ENCODE results near the gene DYNLT5.

The DYNLT5 gene

GRCh38 chr1:66774438-66774837 lies 22.2 kb downstream of the DYNLT5 start:
- H3K36me3 ChIP-seq (ENCODE audit: control insufficient read depth, insufficient read depth, low read length): no peaks in the 10 kb centered on the region
- H3K9me3 ChIP-seq (ENCODE audit: control insufficient read depth, low read length): no peaks in the 10 kb centered on the region
- H3K79me2 ChIP-seq: no peaks in the 10 kb centered on the region
- no peak overlapping the region for H3K9ac ChIP-seq
- no peak overlapping the region for H3K4me2 ChIP-seq (ENCODE audit: low read length)
- H3K27ac ChIP-seq: no peak overlapping the region
- no peak overlapping the region for H3K4me3 ChIP-seq (ENCODE audit: low read depth, low read length)
- no peaks in the 10 kb centered on the region for H3K4me1 ChIP-seq
- no peak overlapping the region for H2AFZ ChIP-seq
- no peaks in the 10 kb centered on the region for H3K27me3 ChIP-seq (ENCODE audit: control insufficient read depth, insufficient read depth, low read length)
- no peak for TF ChIP-seq CTCF (IDR thresholded peaks at IDR 0.05)

GRCh38 chr1:66775646-66776045 lies 23.4 kb downstream of the DYNLT5 start:
- Histone ChIP-seq H3K27ac (no peak overlapping the region), H3K27me3 (ENCODE audit: control insufficient read depth, insufficient read depth, low read length) (no peaks in the 10 kb centered on the region), H3K4me1 (no peaks in the 10 kb centered on the region), H3K4me3 (ENCODE audit: low read depth, low read length) (no peak overlapping the region), H3K9ac (no peak overlapping the region), H3K36me3 (ENCODE audit: control insufficient read depth, insufficient read depth, low read length) (no peaks in the 10 kb centered on the region), H3K79me2 (no peaks in the 10 kb centered on the region), H2AFZ (no peak overlapping the region), H3K9me3 (ENCODE audit: control insufficient read depth, low read length) (no peaks in the 10 kb centered on the region), H3K4me2 (ENCODE audit: low read length) (no peak overlapping the region)
- no peak for TF ChIP-seq CTCF (IDR thresholded peaks at IDR 0.05)

GRCh38 chr1:66777831-66778230 lies 25.6 kb downstream of the DYNLT5 start:
- Histone ChIP-seq H3K79me2 (no peaks in the 10 kb centered on the region), H3K4me3 (ENCODE audit: low read depth, low read length) (no peak overlapping the region), H3K27ac (no peak overlapping the region), H3K27me3 (ENCODE audit: control insufficient read depth, insufficient read depth, low read length) (no peaks in the 10 kb centered on the region), H3K4me2 (ENCODE audit: low read length) (no peak overlapping the region), H3K9me3 (ENCODE audit: control insufficient read depth, low read length) (no peaks in the 10 kb centered on the region), H3K4me1 (no peaks in the 10 kb centered on the region), H2AFZ (no peak overlapping the region), H3K9ac (no peak overlapping the region), H3K36me3 (ENCODE audit: control insufficient read depth, insufficient read depth, low read length) (no peaks in the 10 kb centered on the region)
- no peak for TF ChIP-seq CTCF (IDR thresholded peaks at IDR 0.05)

GRCh38 chr1:66778266-66778665 lies 26.0 kb downstream of the DYNLT5 start:
- Histone ChIP-seq H3K4me2 (ENCODE audit: low read length) (no peak overlapping the region), H3K4me1 (no peaks in the 10 kb centered on the region), H3K27me3 (ENCODE audit: control insufficient read depth, insufficient read depth, low read length) (no peaks in the 10 kb centered on the region), H3K9me3 (ENCODE audit: control insufficient read depth, low read length) (no peaks in the 10 kb centered on the region), H3K9ac (no peak overlapping the region), H3K4me3 (ENCODE audit: low read depth, low read length) (no peak overlapping the region), H3K79me2 (no peaks in the 10 kb centered on the region), H3K27ac (no peak overlapping the region), H2AFZ (no peak overlapping the region), H3K36me3 (ENCODE audit: control insufficient read depth, insufficient read depth, low read length) (no peaks in the 10 kb centered on the region)
- no peak for TF ChIP-seq CTCF (IDR thresholded peaks at IDR 0.05)

- no peaks in the 10 kb centered on the region for H3K79me2 ChIP-seq
- H3K27ac ChIP-seq: no peak overlapping the region
- H3K9me3 ChIP-seq (ENCODE audit: control insufficient read depth, low read length): no peaks in the 10 kb centered on the region
- H3K27me3 ChIP-seq (ENCODE audit: control insufficient read depth, insufficient read depth, low read length): no peaks in the 10 kb centered on the region
- no peak overlapping the region for H2AFZ ChIP-seq
- H3K36me3 ChIP-seq (ENCODE audit: control insufficient read depth, insufficient read depth, low read length): no peaks in the 10 kb centered on the region
- H3K4me2 ChIP-seq (ENCODE audit: low read length): no peak overlapping the region
- H3K4me1 ChIP-seq: no peaks in the 10 kb centered on the region
- H3K4me3 ChIP-seq (ENCODE audit: low read depth, low read length): no peak overlapping the region
- TF ChIP-seq CTCF (IDR thresholded peaks at IDR 0.05): no peak
- no peak overlapping the region for H3K9ac ChIP-seq
These were observed 26.7 kb downstream of the DYNLT5 start for GRCh38 chr1:66778969-66779368.

Data from parathyroid adenoma (tissue), 2 donors.